Hepatocyte (in vitro differentiated cells): ENCODE data around the gene COX14.

Experiments used
- EZH2 ChIP-seq: fragments of 200-600 bp; sonication (generic); IDR thresholded peaks from 2 replicates; pipeline ENCODE4 v1.6.1; 2016; ENCODE audit warnings: antibody characterized with exemption, mild to moderate bottlenecking, borderline replicate concordance
- EZH2phosphoT487 ChIP-seq: fragments of 200-600 bp; sonication (generic); IDR thresholded peaks from one replicate; pipeline ENCODE4 v1.6.1; 2018; ENCODE audit warnings: antibody characterized with exemption, mild to moderate bottlenecking, low read depth, moderate library complexity; ENCODE audit not compliant: unreplicated experiment, severe bottlenecking
- TF ChIP-seq, protein P1 (sequence below): fragments of 200-600 bp; sonication (generic); IDR thresholded peaks from 2 replicates; pipeline ENCODE4 v1.5.1; 2016; ENCODE audit warnings: antibody characterized with exemption, mild to moderate bottlenecking; ENCODE audit not compliant: poor library complexity

DNA sequence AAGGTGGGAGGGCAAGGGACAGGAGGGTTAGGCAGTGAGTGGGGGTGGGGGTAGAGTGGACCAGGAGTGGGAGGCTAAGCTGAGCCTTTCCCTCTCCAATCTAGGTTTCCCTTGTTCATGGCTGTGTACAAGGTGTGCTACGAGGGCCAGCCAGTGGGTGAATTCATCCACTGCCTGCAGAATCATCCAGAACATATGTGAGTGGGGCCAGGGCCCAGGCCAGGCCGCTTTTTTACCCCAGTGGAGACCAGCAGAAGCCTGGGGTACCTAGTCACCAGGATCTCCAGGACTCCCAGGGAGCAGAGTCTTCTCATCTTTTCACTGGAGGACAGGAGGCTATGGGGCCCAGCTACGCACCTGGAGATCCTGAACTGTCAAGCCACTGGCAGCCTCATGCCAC, 2.7 kb upstream of the COX14 start:
- TF ChIP-seq, protein P1, sequence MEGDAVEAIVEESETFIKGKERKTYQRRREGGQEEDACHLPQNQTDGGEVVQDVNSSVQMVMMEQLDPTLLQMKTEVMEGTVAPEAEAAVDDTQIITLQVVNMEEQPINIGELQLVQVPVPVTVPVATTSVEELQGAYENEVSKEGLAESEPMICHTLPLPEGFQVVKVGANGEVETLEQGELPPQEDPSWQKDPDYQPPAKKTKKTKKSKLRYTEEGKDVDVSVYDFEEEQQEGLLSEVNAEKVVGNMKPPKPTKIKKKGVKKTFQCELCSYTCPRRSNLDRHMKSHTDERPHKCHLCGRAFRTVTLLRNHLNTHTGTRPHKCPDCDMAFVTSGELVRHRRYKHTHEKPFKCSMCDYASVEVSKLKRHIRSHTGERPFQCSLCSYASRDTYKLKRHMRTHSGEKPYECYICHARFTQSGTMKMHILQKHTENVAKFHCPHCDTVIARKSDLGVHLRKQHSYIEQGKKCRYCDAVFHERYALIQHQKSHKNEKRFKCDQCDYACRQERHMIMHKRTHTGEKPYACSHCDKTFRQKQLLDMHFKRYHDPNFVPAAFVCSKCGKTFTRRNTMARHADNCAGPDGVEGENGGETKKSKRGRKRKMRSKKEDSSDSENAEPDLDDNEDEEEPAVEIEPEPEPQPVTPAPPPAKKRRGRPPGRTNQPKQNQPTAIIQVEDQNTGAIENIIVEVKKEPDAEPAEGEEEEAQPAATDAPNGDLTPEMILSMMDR, result no peak
- no peak for TF ChIP-seq EZH2
- no peak for TF ChIP-seq EZH2phosphoT487
